CD4-positive, alpha-beta T cell treated with Interleukin-17A for 1 hour (primary cell): ENCODE data around the gene PAK2.
"Not testable (repeated sequence)": the region's sequence is repeated elsewhere in the genome, so short reads cannot be mapped to it uniquely, and the experiment has no call there.

Experiments
- DNase-seq: peaks from one replicate; pipeline ENCODE4 v3.0.0-alpha.2; 2020

PAK2 gene

DNA sequence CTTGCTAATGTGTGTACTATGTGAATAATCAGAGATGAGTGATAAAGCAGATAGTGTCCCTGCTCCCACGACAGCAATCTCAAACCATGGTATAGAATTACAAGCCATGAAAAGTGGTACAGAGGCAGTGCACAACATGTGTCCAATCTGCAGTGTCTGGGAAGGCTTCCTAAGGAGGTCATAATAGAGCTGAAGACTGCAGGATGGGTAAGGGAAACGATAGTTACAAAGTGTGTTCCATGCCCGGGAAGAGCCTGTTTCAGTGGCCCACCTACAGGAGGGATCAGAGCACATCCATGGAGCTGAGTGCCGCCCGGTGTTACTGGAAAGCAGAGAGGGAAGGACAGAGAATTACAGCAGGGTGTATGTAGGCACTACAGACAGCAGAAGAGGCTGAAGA is 48.9 kb downstream of the PAK2 start:
- no peak for DNase-seq

- no peak for DNase-seq
These were observed 50.3 kb downstream of the PAK2 start for GRCh38 chr3:196789885-196790359.

DNA sequence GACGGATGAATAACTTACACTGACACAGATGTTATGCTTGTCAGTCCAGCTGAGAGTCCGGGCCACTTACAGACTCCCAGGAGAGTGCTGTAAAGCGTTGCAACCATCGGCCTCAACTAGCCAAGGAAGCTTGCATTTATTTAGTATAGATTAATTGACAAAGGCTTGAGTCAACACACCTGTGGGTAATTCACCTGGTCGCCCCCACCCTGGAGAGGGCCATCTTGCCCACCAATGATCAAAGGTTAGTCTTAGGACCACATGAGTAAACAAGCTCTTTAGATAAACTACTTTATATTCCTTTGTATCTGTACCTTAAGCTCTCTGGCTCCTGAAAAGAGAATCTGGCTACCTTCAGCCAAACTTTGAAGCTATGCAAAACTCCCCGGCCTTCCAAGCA is 51.0 kb downstream of the PAK2 start:
- no peak for DNase-seq

- DNase-seq: no peak
These were observed 53.1 kb downstream of the PAK2 start for GRCh38 chr3:196792771-196793170.

GRCh38 chr3:196793246-196793645 is 53.6 kb downstream of the PAK2 start:
- no peak for DNase-seq

GRCh38 chr3:196794467-196794866 is 54.8 kb downstream of the PAK2 start:
- DNase-seq: no peak

DNA sequence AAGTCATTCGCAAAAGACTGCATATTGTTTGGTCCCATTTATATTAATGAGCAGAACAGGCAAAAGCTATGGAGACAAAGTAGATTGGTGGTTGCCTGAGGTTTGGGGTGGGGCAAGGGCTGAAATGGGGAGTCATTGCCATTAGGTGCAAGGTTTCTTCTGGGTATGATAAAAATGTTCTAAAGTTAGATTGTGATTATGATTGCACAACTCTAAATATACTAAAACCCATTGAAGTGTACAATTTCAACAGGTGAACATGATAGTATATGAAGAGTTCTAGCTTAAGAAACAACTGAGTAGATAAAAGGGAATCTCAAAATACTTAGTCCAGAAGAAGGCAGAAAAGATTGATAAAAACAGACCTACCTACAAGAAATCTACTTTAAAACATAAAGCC is 56.7 kb downstream of the PAK2 start:
- DNase-seq: no peak

DNA sequence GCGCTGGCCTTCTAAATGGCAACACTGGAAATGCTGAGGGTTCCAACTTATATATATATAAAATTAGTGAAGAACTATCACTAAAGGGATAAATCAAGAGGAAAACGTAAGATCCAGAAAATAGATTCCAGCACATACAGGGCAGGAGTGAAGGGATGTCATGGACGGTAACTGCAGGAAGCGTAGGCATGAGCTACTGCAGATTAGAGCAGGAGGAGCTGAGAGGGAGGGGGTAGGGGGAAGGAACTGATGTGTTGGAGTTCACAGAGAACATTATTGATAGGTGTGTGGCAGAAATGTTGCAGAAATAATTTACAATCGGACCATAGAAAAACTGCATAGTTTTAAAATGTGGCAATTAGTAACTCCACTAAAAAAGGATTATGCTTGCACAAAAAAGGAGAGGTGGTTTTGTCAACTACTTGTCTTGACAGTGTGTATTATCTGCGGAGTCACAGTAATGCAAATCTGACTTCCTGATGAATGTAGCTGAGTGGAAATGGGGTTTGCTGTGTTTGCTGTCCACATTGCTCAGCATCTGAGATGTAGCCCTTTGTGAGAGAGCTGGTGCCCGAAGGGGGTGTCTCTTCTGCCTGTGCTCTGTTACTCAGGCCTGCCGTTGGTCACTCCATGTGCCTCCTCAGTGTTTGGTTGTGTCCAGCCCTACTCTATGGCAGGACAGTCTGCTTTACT is 61.2 kb downstream of the PAK2 start:
- no peak for DNase-seq

DNA sequence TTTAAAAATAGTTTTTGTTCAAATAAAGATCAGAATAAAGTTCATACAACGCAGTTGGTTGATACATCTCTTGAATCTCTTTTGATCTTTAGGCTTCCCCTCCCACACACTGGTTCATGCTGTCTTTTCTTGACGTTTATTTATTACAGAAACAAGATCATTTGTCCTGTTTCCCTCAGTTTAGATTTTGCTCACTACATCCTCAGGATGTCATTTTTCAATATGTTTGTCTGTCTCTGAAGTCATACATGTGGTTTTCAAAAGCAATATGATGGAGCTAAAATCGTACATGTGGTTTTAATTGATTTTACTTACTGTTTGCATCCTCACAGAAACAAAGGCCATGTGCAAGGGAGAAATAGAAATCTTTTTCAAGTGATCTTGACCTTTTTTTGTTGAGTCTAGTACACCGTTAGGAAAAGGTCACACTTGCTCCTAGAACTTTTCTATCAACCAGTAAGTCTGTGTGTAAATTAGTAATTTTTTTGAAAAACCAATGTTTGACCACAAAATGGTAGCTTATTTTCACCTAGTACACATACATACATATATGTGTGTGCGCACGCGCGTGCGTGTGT is 64.3 kb downstream of the PAK2 start:
- no peak for DNase-seq

- DNase-seq: no peak
These were observed 65.1 kb downstream of the PAK2 start for GRCh38 chr3:196804773-196805172.

GRCh38 chr3:196810963-196811581 is 71.4 kb downstream of the PAK2 start:
- DNase-seq: no peak

GRCh38 chr3:196812853-196813252 is 73.2 kb downstream of the PAK2 start:
- no peak for DNase-seq

- no peak for DNase-seq
These were observed 74.2 kb downstream of the PAK2 start for GRCh38 chr3:196813903-196814302.

DNA sequence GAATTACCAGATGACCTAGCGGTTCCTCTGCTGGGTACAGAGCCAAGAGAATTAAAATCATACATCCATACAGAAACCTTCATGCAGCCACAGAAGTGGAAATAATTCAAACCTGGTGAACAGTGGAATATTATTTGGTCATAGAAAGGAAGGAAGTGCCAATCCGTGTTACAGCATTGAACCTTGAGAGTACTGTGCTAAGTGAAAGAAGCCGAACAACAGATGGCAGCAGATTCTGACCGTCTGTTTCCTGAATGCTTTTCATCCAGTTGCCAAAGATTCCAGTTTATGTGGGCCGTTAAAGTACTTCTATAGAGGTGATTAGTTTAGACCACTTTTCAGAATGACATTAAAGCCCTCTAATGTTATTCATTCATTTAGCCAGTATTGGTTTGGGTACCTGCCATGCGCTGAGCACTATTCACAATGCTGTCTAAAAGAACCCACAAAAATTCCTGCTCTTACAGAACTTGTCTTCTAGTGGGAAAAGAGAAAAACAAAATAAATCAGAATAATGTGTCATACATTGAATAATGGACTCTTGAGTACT is 82.2 kb downstream of the PAK2 start:
- DNase-seq: no peak

- not testable (repeated sequence) for DNase-seq
These were observed 90.0 kb downstream of the PAK2 start for GRCh38 chr3:196829651-196830050.

GRCh38 chr3:196835086-196835485 is 95.4 kb downstream of the PAK2 start:
- DNase-seq: no peak

DNA sequence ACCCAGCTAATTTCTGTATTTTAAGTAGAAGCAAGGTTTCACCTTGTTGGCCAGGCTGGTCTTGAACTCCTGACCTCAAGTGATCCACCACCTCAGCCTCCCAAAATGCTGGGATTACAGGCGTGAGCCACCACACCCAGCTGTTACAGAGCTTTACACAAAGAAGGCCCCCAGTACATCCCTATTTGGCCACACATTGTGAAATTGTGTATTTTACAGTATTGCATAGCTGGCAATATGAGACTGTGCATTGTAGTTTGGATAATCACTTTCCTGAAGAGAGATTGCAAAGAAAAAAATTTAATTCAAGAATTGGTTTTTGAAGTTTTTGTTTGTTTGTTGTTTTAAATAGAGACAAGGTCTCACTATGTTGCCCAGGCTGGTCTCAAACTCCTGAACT is 97.0 kb downstream of the PAK2 start:
- not testable (repeated sequence) for DNase-seq

GRCh38 chr3:196837819-196838420 is 98.3 kb downstream of the PAK2 start:
- DNase-seq: peak; percentile 80

GRCh38 chr3:196839351-196839750 is 99.7 kb downstream of the PAK2 start:
- DNase-seq: not testable (repeated sequence)

DNA sequence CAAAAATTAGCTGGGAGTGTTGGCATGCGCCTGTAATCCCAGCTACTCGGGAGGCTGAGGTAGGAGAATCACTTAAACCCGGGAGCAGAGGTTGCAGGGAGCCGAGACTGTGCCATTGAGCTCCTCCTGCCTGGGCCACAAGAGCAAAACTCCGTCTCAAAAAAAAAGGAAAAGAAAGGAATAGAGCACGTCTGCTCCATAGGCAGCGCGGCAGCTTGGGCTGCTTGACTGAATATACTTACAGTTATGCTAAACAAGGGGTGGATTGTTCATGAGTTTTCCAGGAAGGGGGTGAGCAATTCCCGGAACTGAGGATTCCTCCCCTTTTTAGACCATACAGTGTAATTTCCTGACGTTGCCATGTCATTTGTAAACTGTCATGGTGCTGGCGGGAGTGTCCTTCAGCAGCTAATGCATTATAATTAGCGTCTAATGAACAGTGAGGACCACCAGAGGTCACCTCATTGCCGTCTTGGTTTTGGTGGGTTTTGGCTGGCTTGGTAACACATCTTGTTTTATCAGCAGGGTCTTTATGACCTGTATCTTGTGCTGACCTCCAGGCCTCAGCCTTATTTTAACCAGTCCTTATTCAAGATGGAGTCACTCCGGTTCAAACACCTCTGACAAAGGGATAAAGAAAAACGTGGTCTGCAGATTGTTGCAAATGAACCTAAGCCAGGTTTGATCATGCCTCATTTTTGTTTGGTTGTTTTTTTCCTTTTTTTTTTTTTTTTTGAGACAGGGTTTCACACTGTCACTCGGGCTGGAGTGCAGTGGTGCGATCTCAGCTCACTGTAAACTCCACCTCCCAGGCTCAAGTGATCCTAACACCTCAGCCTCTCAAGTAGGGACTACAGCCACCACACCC is 103.1 kb downstream of the PAK2 start:
- DNase-seq: no peak

DNA sequence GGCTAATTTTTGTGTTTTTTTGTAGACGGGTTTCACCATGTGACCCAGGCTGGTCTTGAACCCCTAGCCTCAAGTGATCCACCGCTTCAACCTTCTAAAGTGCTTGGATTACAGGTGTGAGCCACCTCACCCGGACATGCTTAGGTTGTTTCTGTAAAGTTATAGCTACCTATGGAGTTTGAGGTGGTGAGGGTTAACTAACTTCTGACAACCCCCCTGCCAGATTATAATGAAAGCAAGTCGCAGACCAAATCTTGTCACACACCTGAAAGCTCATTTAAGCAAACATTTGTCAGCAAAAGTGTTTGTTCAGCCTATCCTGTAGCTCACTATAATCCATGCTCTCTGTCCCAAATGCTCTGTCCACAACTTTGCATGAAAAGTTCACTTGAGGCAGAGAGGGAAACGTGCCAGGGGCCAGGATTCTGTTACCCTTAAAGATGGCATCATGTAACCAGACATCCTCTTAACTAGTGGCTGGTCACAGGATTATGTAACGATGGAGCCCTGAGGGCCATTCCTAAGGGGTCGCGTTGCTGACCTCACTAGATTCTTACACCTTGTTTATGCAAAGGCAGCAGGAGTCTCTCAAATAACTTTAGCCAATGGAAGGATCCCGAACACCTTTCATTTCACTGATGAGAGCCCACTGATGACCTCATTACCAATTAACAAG is 103.9 kb downstream of the PAK2 start:
- no peak for DNase-seq
